GM21515 (cell line): ENCODE data around the gene MKRN2OS.

Source experiments
- ATAC-seq: cut with Tn5 transposase; IDR thresholded peaks from one replicate; pipeline ENCODE4 v1.9.1; 2021; ENCODE audit not compliant: unreplicated experiment

MKRN2OS gene, protein sequence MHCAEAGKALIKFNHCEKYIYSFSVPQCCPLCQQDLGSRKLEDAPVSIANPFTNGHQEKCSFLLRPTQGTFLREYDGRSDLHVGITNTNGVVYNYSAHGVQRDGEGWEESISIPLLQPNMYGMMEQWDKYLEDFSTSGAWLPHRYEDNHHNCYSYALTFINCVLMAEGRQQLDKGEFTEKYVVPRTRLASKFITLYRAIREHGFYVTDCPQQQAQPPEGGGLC

DNA sequence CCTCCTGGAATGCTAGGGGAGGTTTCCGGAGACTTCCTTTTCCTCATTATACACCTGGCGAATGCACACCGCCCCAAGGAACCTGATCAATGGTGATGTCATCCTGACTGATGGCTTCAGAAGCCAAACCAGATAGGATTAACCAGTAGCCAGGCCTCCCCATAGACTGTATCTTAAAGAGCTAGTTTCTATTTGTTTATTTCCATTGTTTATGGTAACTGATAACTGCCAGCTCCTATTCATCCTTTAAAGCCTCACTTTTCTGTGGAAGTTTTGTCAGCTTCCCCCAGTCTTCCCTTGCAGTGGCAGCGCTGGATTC lies at the start of gene MKRN2OS:
MKRN2OS (minus strand) TSS at position 27 of the 319 bp plus-strand sequence. CDS start 35 bp downstream, outside the sequence.
- ATAC-seq, result no peak

DNA sequence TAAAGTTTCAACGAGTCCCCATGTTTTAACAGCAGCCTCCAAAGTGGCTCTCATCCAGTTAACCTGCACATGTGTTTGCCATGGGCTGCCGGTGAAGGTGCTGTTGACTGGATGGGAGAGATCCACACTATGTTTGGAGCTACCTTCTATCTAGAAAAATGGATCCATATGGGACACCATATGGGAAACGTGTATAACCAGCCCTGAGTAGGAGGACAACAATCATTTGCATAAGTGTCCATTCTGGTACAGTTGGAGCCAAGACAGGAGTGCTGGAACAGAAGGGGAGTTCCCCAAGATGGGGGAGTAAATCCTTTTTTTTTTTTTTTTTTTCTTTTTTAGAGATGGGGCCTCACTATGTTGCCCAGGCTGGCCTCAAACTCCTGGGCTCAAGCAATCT lies 48.2 kb upstream of the MKRN2OS start:
- ATAC-seq, result no peak

DNA sequence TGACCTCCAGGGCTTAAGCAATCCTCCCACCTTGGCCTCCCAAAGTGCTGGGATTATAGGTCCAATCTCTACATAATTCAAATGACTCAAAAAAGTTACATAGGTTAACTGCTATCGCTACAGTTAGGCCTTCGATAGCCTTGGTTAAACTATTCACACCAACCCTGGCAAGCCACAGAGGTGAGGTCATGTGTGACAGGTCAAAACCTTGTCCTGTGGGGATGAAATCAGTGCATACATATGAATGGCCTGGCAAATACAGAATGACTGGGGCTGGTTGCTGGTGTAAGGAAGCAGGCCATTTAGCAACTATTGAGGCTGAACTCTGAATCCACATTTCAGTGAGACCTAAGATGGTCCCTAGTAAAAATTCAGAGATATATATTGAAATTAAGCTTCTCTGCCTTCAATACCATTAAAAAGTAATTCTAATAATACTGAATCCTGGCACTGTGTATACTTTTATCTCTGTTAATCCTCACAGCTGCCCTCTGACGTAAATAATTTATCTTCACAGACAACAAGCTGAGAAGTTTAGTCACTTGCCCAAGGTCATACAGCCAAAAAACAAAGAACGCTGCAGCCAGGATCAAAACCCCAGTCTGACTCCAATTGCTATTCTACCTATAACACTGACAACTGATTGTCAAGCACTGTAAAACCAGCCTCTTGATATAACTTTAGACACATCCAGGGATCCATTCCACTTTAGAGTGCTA lies 46.9 kb upstream of the MKRN2OS start:
- ATAC-seq, result no peak

DNA sequence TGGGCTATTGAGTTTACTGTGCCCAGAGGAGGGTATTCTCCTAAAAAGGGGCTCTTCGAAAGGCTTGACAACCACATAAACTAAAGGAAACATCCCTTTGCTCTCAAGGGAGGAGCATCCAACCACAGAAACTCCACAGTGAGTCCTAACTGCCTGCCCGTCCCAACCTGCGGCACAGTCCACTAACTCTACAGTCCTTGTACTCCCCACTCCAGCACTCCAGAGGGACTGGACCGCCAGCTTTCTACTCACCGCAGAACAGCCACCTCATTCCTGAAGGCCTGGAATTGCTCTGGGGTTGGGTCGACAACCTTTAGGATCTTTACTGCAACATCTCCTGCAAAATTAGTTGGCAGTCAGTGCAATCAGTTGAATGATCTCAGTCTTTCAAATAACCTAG lies 46.2 kb upstream of the MKRN2OS start:
- ATAC-seq, result no peak

DNA sequence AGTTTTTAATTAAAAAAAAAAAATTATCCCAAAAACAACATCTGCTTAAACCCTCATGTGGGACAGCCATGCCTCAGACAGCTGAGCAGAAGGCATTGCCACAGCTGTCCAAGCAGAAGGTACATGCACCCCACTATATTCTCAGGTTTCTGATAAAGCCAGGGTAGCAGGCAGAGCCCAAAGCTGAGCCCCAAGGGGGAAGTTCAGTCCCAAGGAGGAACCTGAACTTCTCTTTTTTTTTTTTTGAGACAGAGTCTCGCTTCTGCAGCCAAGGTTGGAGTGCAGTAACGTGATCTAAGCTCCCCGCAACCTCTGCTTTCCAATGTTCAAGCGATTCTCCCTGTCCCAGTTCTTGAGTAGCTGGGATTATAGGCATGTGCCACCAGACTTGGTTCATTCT lies 44.8 kb upstream of the MKRN2OS start:
- no peak for ATAC-seq

DNA sequence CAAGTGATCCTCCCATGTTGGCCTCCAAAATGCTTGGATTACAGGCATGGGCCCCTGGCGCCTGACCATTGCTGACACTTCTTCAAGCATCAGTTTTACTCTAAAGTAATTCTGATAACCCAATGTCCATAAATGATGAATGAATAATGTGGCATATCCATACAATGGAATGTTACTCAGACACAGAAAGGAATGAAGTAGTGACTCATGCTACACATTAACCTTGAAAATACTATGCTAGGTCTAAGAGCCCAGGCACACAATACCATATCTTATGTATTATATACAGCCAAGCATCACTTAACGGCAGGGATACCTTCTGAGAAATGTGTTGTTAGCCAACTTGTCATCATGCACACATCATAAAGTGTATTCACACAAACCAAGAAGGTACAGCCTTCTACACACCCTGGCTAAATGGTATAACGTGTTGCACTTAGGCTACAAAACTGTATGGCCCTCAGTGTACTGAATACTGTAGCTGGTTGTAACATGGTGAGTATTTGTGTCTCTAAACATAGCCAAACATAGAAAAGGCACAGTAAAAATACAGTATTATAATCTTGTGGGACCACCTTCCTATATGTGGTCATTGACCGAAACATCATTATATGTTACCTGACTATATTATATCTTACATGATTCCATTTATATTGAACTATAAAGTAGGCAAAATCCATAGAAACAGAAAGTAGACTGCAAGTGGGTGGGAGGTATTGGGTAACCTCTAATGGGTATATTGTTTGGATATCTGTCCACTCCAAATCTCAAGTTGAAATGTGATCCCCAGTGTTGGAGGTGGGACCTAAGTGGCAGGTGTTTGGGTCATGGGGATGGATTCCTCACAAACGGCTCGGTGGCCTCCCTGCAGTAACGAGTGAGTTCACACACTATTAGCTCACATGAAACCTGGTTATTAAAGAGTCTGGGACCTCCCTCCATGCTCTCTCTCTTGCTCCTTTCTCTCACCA lies 43.0 kb upstream of the MKRN2OS start:
- no peak for ATAC-seq

DNA sequence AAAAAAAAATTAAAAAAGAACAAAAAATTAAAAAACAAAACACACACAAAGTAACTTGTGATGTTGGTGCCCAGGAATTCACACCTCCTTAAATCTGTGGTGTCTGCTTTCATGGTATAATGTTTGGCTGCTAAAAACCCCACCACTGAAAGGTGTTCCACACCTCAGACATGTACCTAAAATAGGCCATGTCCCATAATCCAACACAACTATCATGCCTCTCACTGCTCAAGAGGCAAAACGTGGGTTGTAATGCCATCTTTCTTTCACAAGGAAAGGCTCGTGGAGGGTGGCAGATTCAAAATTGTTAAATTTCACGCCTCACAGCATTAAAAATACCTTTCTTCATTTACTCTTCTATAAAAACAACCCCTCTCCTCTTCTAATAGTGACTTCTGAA lies 41.1 kb upstream of the MKRN2OS start:
- ATAC-seq, result no peak

DNA sequence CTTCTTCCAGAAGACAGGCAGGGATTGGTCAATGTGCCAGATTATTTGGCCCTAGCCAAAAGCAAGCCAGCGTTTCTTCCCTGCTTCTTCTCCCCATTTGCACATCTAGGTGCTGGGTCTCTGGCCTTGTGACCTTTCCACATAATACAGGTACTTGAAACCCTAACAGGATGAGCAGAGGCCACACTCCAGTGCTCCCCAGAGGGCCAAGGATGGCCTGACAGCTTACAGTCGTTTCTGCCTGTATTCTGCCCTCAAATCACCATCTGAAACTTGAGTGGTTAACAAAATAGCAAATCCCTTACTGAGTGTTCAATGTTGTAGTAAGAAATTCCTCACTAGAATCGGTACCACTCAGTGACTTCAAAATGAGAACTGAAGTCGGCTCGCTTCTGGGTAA lies 40.7 kb upstream of the MKRN2OS start:
- ATAC-seq, result no peak

DNA sequence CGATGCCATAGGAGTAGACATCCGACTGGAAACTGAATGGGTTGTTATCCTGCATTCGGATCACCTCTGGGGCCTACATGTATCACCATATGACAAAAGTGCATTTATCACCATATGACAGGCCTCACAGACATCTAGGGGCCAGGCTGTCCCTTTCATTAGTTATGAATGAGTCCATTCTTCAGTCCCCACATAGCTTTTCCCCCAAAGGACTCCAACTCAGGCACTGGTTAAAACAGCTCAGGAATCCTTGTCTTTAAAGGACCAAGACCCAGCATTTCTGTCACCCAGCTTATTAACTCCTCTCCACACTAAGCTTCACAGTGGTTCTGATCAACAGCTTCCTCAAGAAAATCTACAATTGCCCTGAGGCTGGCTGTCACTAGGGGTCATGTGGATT lies 39.9 kb upstream of the MKRN2OS start:
- ATAC-seq, result no peak

DNA sequence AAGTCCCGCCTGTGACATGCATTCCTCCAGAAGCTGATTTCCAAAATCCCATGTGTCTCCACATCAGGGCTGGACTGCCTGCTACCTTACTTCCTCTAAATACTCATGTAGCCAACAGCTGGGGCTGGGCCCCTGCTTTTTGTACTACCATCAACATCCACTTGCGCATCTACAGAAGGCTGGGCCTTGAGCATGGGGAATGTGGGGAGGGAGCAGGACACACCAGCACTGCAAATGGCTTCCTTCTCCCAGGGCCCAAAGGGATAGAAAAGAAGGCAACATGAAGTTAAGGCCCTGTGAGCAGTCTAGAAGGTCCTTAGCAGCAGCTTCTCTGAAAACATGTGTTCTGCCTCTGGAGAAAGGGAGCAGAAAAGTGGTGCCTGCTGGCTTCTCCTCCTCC lies 38.8 kb upstream of the MKRN2OS start:
- no peak for ATAC-seq

DNA sequence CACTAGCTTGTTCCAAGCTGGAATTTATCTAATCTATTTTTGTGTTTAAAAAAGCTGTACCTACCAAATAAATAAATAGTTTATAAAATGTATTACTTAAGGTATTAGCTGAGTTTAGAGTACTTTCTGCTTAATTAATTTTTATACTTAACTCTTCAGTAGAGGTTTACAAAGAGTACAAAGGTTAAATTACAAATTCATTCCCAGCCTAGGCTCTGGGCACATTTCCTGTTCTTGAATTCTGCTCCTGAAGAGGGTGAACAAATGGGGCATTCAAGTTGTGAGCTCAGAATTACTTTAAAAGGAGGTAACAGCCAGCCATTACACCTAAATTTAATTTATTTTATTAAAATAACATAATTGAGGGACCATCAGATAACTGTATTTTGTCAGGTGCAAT lies 38.0 kb upstream of the MKRN2OS start:
- ATAC-seq, result no peak

DNA sequence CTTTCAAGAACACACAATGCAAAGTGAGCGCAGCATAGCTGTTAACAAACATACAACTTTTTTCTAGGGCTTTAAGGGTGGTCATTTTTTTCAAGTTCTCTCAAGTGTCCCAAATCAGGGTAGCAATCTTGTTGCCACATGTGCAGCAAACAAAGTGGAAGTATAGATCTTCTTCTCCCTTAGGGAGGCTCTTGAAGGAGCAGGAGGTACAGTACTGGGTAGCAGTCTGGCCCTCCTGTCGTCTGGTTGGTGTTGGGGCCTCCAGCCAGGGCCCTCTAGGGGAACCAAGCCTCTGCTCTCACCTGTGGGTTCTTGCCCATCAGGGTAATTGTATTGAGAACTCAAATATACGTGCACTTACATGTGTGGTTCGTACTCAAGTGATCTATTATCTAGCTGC lies 37.4 kb upstream of the MKRN2OS start:
- no peak for ATAC-seq

DNA sequence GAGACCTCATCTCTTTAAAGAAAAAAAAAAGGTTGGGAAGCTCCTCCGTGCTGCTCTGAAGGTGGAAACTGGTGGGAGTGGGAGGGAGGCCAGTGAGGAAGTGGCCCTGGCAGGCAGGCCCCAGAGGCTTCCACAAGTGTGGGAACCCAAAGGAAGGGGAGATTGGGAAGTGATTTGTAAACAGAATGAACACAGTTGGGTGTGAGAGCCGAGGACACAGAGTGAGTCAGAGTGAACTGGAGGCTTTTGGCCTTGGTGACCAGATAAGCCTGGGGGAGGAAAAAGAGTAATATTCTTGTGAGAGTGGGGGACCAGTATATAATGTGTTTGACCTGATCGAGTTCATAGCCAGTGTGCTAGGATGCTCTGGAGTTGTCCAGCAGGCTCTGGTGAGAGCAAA lies 34.6 kb upstream of the MKRN2OS start:
- ATAC-seq, result no peak

DNA sequence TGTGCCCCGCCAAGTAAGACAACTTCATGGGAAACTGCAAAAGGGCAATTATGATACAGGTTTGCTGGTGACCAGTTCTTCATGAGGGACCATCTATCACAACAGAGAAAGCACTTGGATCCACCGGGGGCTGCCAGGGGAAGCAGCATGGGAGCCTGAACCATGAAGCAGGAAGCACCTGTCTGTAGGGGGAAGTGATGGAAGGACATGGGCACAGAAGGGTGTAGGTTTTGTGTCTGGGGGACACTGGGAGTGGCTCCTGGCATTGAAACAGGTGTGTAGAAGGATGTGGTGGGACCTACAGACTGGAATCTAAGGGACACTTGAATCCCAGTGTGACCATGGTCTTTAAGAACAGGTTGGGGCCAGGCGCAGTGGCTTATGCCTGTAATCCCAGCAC lies 34.2 kb upstream of the MKRN2OS start:
- ATAC-seq, result no peak

DNA sequence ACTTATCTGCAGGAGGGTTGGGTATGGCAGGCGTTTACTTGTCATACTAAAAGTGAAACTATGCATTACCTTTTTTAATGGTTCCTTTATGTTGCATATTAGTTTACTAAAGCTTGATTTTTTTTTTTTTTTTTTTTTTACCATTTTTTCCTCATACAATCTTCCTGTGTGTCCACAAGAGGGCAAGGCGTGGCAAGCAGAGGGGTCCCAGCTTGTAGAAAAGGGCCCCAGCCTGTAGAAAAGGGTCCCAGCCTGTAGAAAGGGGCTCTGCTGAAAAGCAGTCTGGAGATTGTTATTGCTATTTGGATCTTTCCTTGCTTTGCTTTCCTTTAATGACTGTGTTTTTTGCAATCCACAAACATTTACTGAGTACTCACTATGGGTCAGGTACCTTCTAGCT lies 33.4 kb upstream of the MKRN2OS start:
- no peak for ATAC-seq

DNA sequence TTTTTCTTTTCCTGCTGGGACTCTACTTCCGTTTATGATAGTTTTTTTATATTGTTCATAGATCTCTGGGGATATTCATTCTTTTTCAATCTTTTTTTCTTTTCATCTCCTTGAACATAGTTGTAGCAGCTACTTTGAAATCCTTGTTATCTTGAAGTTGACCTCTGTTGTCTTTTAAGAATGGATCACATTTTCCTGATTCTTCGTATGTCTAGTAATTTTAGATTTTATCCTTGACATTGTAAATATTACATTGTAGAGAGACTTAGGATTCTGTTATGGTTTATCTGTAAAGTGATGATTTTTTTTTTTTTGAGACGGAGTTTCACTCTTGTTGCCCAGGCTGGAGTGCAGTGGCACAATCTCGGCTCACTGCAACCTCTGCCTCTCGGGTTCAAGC lies 32.1 kb upstream of the MKRN2OS start:
- no peak for ATAC-seq

DNA sequence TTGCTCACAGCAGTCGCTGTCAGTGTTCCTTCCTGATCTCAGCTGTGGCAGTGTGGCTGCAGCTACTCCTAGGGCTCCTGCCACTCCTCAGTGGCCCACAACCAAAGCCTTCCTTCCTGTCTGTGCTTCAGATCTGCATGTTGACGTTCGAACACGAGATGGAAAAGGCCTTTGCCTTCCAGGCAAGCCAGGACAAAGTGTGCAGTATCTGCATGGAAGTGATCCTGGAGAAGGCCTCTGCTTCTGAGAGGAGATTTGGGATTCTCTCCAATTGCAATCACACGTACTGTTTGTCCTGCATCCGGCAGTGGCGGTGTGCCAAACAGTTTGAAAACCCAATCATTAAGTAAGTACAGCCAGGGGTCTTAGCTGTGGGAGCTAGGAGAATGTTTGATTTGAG lies 29.4 kb upstream of the MKRN2OS start:
- ATAC-seq, result no peak

DNA sequence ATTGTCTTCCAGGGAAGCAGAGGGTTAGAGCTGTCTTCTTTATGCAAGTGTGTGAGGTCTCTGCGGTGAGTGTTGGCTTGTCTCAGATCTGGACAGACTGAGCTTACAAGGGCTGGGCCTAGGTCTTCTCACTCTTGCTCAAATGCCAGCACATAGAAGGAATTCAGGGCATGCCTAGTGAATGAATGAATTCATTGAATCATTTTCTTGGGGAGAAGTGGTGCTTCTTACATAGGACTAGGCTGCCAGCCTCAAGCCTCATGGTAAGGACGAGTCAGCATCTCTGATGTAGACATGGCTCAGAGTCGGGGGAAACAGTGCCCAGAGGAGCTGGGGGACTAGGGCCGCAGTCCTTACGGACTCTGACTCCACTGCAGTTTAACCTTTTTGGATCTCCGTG lies 28.8 kb upstream of the MKRN2OS start:
- ATAC-seq, result no peak

DNA sequence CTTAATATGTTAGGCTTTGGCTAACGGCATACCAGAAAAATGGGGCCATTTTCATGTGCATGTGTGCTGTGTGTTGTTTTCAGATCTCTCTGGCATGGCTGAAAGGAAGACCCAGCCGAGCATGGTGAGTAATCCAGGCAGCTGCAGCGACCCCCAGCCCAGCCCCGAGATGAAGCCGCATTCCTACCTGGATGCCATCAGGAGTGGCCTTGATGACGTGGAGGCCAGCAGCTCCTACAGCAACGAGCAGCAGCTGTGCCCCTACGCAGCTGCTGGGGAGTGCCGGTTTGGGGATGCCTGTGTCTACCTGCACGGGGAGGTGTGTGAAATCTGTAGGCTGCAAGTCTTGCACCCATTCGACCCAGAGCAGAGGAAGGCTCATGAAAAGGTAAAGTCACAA lies 26.7 kb upstream of the MKRN2OS start:
- no peak for ATAC-seq

DNA sequence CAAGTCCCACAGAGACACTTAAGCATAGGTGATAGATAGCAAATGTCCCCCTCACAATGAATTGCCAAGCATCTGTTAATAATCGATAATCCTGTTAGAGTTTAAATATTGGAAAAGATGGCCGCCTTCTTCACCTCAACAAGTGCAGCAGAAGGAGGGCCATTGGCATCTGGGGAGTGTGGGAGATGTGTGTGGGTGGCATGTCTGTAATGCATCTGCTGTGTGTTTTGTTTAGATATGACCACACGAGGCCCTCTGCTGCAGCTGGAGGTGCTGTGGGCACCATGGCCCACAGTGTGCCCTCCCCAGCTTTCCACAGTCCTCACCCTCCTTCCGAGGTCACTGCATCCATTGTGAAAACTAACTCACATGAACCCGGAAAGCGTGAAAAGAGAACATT lies 24.5 kb upstream of the MKRN2OS start:
- ATAC-seq, result no peak

DNA sequence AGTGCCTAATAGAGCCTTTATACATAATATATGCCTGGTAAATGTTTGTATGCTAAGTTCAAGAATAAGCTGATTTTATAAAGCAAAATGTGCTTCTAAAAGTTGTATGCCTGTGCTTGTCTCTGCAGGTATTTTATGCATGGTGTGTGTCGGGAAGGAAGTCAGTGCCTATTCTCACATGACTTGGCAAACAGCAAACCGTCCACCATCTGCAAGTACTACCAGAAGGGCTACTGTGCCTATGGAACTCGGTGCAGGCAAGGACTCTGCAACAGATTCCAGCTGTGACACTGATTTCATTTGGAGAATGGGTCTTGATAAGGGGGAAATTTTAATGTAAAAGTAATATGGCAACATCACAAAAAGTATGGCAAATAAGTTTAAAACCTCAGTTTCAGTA lies 23.4 kb upstream of the MKRN2OS start:
- no peak for ATAC-seq

DNA sequence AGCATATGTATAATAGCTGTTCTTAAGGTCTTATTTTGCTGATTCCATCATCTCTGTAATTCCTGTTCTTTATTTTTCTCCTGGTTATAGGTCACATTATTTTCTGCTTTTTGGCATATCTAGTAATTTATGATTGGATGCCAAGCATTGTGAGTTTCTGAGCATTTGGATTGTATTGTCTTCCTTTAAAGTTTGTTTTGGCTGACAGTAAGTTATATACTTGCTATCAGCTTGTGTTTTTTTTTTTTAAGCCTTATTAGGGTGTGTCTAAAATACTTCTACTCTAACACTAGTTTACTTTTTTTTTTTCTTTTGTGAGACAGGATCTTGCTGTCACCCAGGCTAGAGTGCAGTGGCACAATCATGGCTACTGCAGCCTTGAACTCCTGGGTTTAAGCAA lies 21.7 kb upstream of the MKRN2OS start:
- no peak for ATAC-seq
